Measurements from ENCODE around the gene CAPN10. TPM values are rescaled to one million over a fixed set of nuclear protein-coding genes. Genes with fewer than 3 reads are reported as not detected.

CAPN10 gene
- total RNA-seq, 1 experiment from 2014 or later: 47.4 TPM

- Histone ChIP-seq H4K5ac (ENCODE audit: insufficient read length, low read depth, low read length) (no peak overlapping the region), H2BK20ac (ENCODE audit: low read depth, low read length, poor library complexity, severe bottlenecking) (no peak overlapping the region), H3K4me2 (ENCODE audit: insufficient read depth, insufficient read length, low read length) (no peak overlapping the region), H2AFZ (ENCODE audit: low read length) (no peak overlapping the region), H3K79me2 (ENCODE audit: insufficient read depth, low read length) (no peaks in the 10 kb centered on the region), H4K91ac (ENCODE audit: insufficient read length, low read depth, low read length) (no peak overlapping the region), H3K79me1 (ENCODE audit: insufficient read depth, low read depth, low read length, poor library complexity, severe bottlenecking) (no peaks in the 10 kb centered on the region), H3T11ph (ENCODE audit: low read length) (no peak overlapping the region), H2AK5ac (ENCODE audit: insufficient read length, low read length) (no peak overlapping the region), H3K18ac (ENCODE audit: insufficient read length, low read depth, low read length) (no peak overlapping the region), H2BK5ac (ENCODE audit: insufficient read length, low read length) (no peak overlapping the region), H3K27me3 (ENCODE audit: insufficient read depth, low read length) (no peaks in the 10 kb centered on the region), H3K9ac (ENCODE audit: extremely low read depth, insufficient read length, low read length) (no peak overlapping the region), H2BK120ac (ENCODE audit: low read depth, low read length, poor library complexity, severe bottlenecking) (no peak overlapping the region), H3K23me2 (ENCODE audit: insufficient read length, low read depth, low read length, poor library complexity, severe bottlenecking) (no peaks in the 10 kb centered on the region), H2BK12ac (ENCODE audit: insufficient read length, low read depth, low read length) (no peak overlapping the region), H3K4me1 (ENCODE audit: insufficient read depth, low read length) (no peaks in the 10 kb centered on the region), H4K20me1 (ENCODE audit: control insufficient read depth, insufficient read depth, insufficient read length) (no peaks in the 10 kb centered on the region), H3K27ac (ENCODE audit: insufficient read length, low read depth, low read length) (no peak overlapping the region), H3K4ac (ENCODE audit: low read depth, low read length) (no peak overlapping the region), H4K8ac (replicated peaks; ENCODE audit: insufficient read length, low read depth, low read length) (no peak overlapping the region), H3K9me3 (ENCODE audit: control insufficient read depth, low read depth, low read length) (no peaks in the 10 kb centered on the region), H3K23ac (ENCODE audit: insufficient read length, low read depth, low read length) (no peak overlapping the region), H2BK15ac (ENCODE audit: low read depth, low read length) (no peak overlapping the region), H3K14ac (ENCODE audit: insufficient read depth, low read length) (no peak overlapping the region), H3K56ac (ENCODE audit: insufficient read length, low read depth, low read length) (no peak overlapping the region)
- TF ChIP-seq CTCF (conservative IDR thresholded peaks at IDR 0.05): no peak
- H3K27ac Mint-ChIP-seq: no peak overlapping the region
- no peaks in the 10 kb centered on the region; a peak in 1 of 4 replicates for H3K4me1 Mint-ChIP-seq
- no peaks in the 10 kb centered on the region; the same call in 1 of the 2 replicates for H3K27me3 Mint-ChIP-seq (ENCODE audit: low read depth)
- H3K9me3 Mint-ChIP-seq: no peaks in the 10 kb centered on the region
- DNase-seq: no peak
- no CpG with 5 or more reads among the region's 16 CpGs for WGBS (ENCODE audit: extremely low coverage, insufficient read length, low lambda C conversion rate)
- H3K36me3 Mint-ChIP-seq (ENCODE audit: insufficient read depth in 1 of 3, low read depth in 3 of 3): peaks cover 0 to 13% (median 0%) of the 10 kb centered on the region in 3 experiments; a peak in 2 of 7 replicates
- no peak overlapping the region for H3K4me3 Mint-ChIP-seq
Observed at GRCh38 chr2:240600451-240600961, 14.0 kb downstream of the CAPN10 start.
